PC-3 (cell line): Measurements from ENCODE around the gene LRCOL1.

ENCODE experiments used
- CTCF ChIP-seq: fragments of 300-600 bp; sonication (generic); conservative IDR thresholded peaks from 2 replicates; pipeline ENCODE4 v1.5.1; 2017; ENCODE audit warnings: antibody characterized with exemption, low read depth, mild to moderate bottlenecking, low read length
- EZH2 ChIP-seq: fragments of 300-600 bp; sonication (generic); IDR thresholded peaks from one replicate; pipeline ENCODE4 v1.6.1; 2017; ENCODE audit warnings: antibody characterized with exemption, mild to moderate bottlenecking, low read length; ENCODE audit not compliant: unreplicated experiment

GRCh38 chr12:132588319-132588718 lies 22.1 kb downstream of the LRCOL1 start:
- TF ChIP-seq CTCF, result no peak
- TF ChIP-seq EZH2, result no peak
